Measurements from ENCODE around the gene KCNRG.
"Not testable (repeated sequence)": the region's sequence is repeated elsewhere in the genome, so short reads cannot be mapped to it uniquely, and the experiment has no call there.

The KCNRG gene

GRCh38 chr13:50011461-50011860, 3.8 kb upstream of the KCNRG start:
- no peak for DNase-seq (ENCODE audit: low read depth in 2 of 3, low spot score in 2 of 3)

- DNase-seq (ENCODE audit: low read depth in 2 of 3, low spot score in 2 of 3): no peak
These were observed 2.7 kb upstream of the KCNRG start for GRCh38 chr13:50012396-50013169.

- DNase-seq (ENCODE audit: low read depth in 2 of 3, low spot score in 2 of 3): no peak
These were observed 858 bp upstream of the KCNRG start for GRCh38 chr13:50014386-50014785.

- no peak for DNase-seq (ENCODE audit: low read depth in 2 of 3, low spot score in 2 of 3)
These were observed 506 bp downstream of the KCNRG start for GRCh38 chr13:50015750-50016149.

GRCh38 chr13:50016444-50016843, 1.2 kb downstream of the KCNRG start:
- no peak for DNase-seq (ENCODE audit: low read depth in 2 of 3, low spot score in 2 of 3)

GRCh38 chr13:50017819-50018218, 2.6 kb downstream of the KCNRG start:
- no peak for DNase-seq (ENCODE audit: low read depth in 2 of 3, low spot score in 2 of 3)

GRCh38 chr13:50025436-50025835, 10.2 kb downstream of the KCNRG start:
- DNase-seq (ENCODE audit: low read depth in 2 of 3, low spot score in 2 of 3): no peak

- DNase-seq (ENCODE audit: low read depth in 2 of 3, low spot score in 2 of 3): no peak
These were observed 11.7 kb downstream of the KCNRG start for GRCh38 chr13:50026788-50027473.

- no peak for DNase-seq (ENCODE audit: low read depth in 2 of 3, low spot score in 2 of 3)
These were observed 15.1 kb downstream of the KCNRG start for GRCh38 chr13:50030315-50030714.

- DNase-seq (ENCODE audit: low read depth in 2 of 3, low spot score in 2 of 3): no peak
These were observed 18.5 kb downstream of the KCNRG start for GRCh38 chr13:50033725-50034124.

- no peak for DNase-seq (ENCODE audit: low read depth in 2 of 3, low spot score in 2 of 3)
These were observed 22.5 kb downstream of the KCNRG start for GRCh38 chr13:50037788-50038187.

- no peak for DNase-seq (ENCODE audit: low read depth in 2 of 3, low spot score in 2 of 3)
These were observed 23.0 kb downstream of the KCNRG start for GRCh38 chr13:50038266-50038665.

GRCh38 chr13:50052478-50052877, 37.2 kb downstream of the KCNRG start:
- DNase-seq (ENCODE audit: low read depth in 2 of 3, low spot score in 2 of 3): no peak

- no peak for DNase-seq (ENCODE audit: low read depth in 2 of 3, low spot score in 2 of 3)
These were observed 38.6 kb downstream of the KCNRG start for GRCh38 chr13:50053844-50054243.

GRCh38 chr13:50055454-50055853, 40.2 kb downstream of the KCNRG start:
- no peak for DNase-seq (ENCODE audit: low read depth in 2 of 3, low spot score in 2 of 3)

GRCh38 chr13:50060718-50061117, 45.5 kb downstream of the KCNRG start:
- DNase-seq (ENCODE audit: low read depth in 2 of 3, low spot score in 2 of 3): no peak

- not testable (repeated sequence) for DNase-seq (ENCODE audit: low read depth in 2 of 3, low spot score in 2 of 3)
These were observed 47.1 kb downstream of the KCNRG start for GRCh38 chr13:50062336-50062735.

GRCh38 chr13:50065712-50066111, 50.5 kb downstream of the KCNRG start:
- DNase-seq (ENCODE audit: low read depth in 2 of 3, low spot score in 2 of 3): no peak

GRCh38 chr13:50068508-50068907, 53.3 kb downstream of the KCNRG start:
- DNase-seq (ENCODE audit: low read depth in 2 of 3, low spot score in 2 of 3): no peak

GRCh38 chr13:50069261-50069660, 54.0 kb downstream of the KCNRG start:
- no peak for DNase-seq (ENCODE audit: low read depth in 2 of 3, low spot score in 2 of 3)

GRCh38 chr13:50070186-50070585, 54.9 kb downstream of the KCNRG start:
- DNase-seq (ENCODE audit: low read depth in 2 of 3, low spot score in 2 of 3): no peak

Data from activated CD8-positive, alpha-beta memory T cell treated with anti-CD3 and anti-CD28 coated beads for 48 hours (primary cell).